AG08395 (cell line): Measurements from ENCODE around the gene IREB2.

Experiments
- DNase-seq: peaks from one replicate; pipeline ENCODE4 v3.0.0; 2012; ENCODE audit warnings: mixed read lengths, low spot score

The IREB2 gene

DNA sequence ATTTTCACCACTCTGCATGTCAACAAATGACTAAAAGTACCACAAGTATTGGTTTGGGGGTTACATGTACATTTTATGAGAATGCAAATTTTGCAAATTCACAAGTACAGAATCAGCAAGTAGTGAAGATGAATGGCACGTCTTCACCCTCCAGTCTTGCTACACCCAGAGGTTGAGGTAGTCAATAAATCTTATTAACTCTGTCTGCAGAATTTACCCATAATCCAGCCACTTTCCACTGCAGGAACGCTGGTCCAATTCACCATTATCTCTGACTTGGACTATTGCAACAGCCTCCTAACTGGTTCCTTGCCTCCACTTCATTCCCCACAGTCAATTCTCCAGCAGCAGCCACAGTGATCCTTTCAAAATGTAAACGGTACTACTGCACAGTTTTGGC lies 112.8 kb downstream of the IREB2 start:
- DNase-seq, result no peak
